Keratinocyte (primary cell): ENCODE measurements around the gene YAF2.

ENCODE experiments used
- EZH2 ChIP-seq: IDR thresholded peaks from one replicate; pipeline ENCODE4 v1.6.1; 2012; ENCODE audit warnings: inconsistent platforms, mild to moderate bottlenecking, low read length, moderate library complexity
- TF ChIP-seq, protein P1 (sequence below), 3 experiments: IDR thresholded peaks in 1 of 3; conservative IDR thresholded peaks in 1 of 3; optimal IDR thresholded peaks in 1 of 3; 2 replicates in 2 of 3; 3 replicates in 1 of 3; pipeline versions ENCODE3 to v1.5.1; 2011; ENCODE audit warnings: low read length in 3 of 3, mild to moderate bottlenecking in 3 of 3, moderate library complexity in 2 of 3, control low read depth in 1 of 3, inconsistent platforms in 1 of 3; ENCODE audit not compliant: insufficient read depth in 2 of 3; ENCODE audit errors: extremely low read depth in 1 of 3

GRCh38 chr12:42281278-42281677 is 43.2 kb upstream of the YAF2 start:
- TF ChIP-seq, protein P1, sequence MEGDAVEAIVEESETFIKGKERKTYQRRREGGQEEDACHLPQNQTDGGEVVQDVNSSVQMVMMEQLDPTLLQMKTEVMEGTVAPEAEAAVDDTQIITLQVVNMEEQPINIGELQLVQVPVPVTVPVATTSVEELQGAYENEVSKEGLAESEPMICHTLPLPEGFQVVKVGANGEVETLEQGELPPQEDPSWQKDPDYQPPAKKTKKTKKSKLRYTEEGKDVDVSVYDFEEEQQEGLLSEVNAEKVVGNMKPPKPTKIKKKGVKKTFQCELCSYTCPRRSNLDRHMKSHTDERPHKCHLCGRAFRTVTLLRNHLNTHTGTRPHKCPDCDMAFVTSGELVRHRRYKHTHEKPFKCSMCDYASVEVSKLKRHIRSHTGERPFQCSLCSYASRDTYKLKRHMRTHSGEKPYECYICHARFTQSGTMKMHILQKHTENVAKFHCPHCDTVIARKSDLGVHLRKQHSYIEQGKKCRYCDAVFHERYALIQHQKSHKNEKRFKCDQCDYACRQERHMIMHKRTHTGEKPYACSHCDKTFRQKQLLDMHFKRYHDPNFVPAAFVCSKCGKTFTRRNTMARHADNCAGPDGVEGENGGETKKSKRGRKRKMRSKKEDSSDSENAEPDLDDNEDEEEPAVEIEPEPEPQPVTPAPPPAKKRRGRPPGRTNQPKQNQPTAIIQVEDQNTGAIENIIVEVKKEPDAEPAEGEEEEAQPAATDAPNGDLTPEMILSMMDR (optimal IDR thresholded peaks at IDR 0.05 in 1 of 3, IDR thresholded peaks at IDR 0.05 in 1 of 3, conservative IDR thresholded peaks at IDR 0.05 in 1 of 3; ENCODE audit: extremely low read depth in 1 of 3, insufficient read depth in 2 of 3, low read length in 3 of 3) = no peak
- TF ChIP-seq EZH2 = no peak
